ENCODE data around the gene DNAJB2.

DNA sequence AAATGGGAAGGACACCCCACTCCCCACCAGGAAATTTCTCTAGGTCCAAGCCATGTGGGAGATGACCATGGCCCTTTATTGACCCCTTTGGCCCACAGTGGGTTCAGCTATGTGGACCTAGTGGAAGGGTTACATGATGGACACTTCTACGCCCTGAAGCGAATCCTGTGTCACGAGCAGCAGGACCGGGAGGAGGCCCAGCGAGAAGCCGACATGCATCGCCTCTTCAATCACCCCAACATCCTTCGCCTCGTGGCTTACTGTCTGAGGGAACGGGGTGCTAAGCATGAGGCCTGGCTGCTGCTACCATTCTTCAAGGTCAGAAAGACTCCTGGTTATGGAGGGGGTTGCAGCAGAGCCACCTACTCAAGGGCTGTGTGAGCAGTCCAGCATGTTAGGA is 32.6 kb upstream of the DNAJB2 start:
- TF ChIP-seq EP300 (IDR thresholded peaks at IDR 0.05) (no peak), POLR2A (IDR thresholded peaks at IDR 0.05; ENCODE audit: low read depth) (no peak)
- TF ChIP-seq, protein P1, sequence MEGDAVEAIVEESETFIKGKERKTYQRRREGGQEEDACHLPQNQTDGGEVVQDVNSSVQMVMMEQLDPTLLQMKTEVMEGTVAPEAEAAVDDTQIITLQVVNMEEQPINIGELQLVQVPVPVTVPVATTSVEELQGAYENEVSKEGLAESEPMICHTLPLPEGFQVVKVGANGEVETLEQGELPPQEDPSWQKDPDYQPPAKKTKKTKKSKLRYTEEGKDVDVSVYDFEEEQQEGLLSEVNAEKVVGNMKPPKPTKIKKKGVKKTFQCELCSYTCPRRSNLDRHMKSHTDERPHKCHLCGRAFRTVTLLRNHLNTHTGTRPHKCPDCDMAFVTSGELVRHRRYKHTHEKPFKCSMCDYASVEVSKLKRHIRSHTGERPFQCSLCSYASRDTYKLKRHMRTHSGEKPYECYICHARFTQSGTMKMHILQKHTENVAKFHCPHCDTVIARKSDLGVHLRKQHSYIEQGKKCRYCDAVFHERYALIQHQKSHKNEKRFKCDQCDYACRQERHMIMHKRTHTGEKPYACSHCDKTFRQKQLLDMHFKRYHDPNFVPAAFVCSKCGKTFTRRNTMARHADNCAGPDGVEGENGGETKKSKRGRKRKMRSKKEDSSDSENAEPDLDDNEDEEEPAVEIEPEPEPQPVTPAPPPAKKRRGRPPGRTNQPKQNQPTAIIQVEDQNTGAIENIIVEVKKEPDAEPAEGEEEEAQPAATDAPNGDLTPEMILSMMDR (IDR thresholded peaks at IDR 0.05), result no peak

All from esophagus muscularis mucosa (tissue), 4 donors.